ENCODE measurements around the gene RPL15. TPM values are rescaled to one million over a fixed set of nuclear protein-coding genes. Genes with fewer than 3 reads are reported as not detected.

The RPL15 gene
- polyA plus RNA-seq, 2 of the 4 experiments (the other 2 are of a cell fraction) = 2,178 to 2,933 TPM

- ChIA-PET POLR2A (interaction anchor here (0.6 to 2.7 kb wide), 2 partner anchors 24 to 122 kb away, joined by 3 to 17 read pairs; partner anchors contain the start of genes NKIRAS1 and RPL15), CTCF (interaction anchor here (0.8 to 1.3 kb wide), 3 partner anchors 18 to 52 kb away, joined by 3 to 4 read pairs (median 4); no protein-coding TSS in a partner anchor)
- no peak overlapping the region for H3K27ac ChIP-seq
- no peaks in the 10 kb centered on the region for H3K9me3 ChIP-seq
- FAIRE-seq (no peak), DNase-seq (ENCODE audit: low read depth in 1 of 2, low spot score in 1 of 2) (peak in 1 of 2 experiments; percentile 20), ATAC-seq (no peak)
- H3K4me3 ChIP-seq = no peak overlapping the region
- H3K4me2 ChIP-seq = no peak overlapping the region
- H3K4me1 ChIP-seq = peaks cover 5% of the 10 kb centered on the region; the same call in 2 of the 3 replicates
- 69% methylated on average over 5 of the region's 5 CpGs for WGBS (ENCODE audit: missing lambda C conversion rate)
- TF ChIP-seq MAFK (IDR thresholded peaks at IDR 0.05; ENCODE audit: partially characterized antibody) (no peak), NFE2L2 (conservative IDR thresholded peaks at IDR 0.05; ENCODE audit: low read length) (0 out of 2 replicates have a peak, but pooled peaks have one; percentile 7)
These were observed 23.8 kb downstream of the RPL15 start for GRCh38 chr3:23940775-23941174.

GRCh38 chr3:23941440-23941839 is 24.5 kb downstream of the RPL15 start:
- POLR2A ChIA-PET = interaction anchor here (2.7 kb wide), 1 partner anchor 24 kb away, joined by 17 read pairs; the partner anchor contains the start of genes NKIRAS1 and RPL15
- FAIRE-seq (no peak), DNase-seq (ENCODE audit: low read depth in 1 of 2, low spot score in 1 of 2) (no peak), ATAC-seq (no peak)
- no peak overlapping the region for H3K4me2 ChIP-seq
- WGBS (ENCODE audit: missing lambda C conversion rate) = 69% methylated on average over 4 of the region's 4 CpGs
- H3K27ac ChIP-seq = no peak overlapping the region
- H3K9me3 ChIP-seq = no peaks in the 10 kb centered on the region
- TF ChIP-seq RAD21 (conservative IDR thresholded peaks at IDR 0.05 in 1 of 2, IDR thresholded peaks at IDR 0.05 in 1 of 2) = no peak
- TF ChIP-seq BHLHE40 (IDR thresholded peaks at IDR 0.05; ENCODE audit: low read depth, low read length) = no peak
- no peak for TF ChIP-seq EHF (CRISPR knock-in tag; IDR thresholded peaks at IDR 0.05)
- TF ChIP-seq RFX5 (IDR thresholded peaks at IDR 0.05) = no peak
- TF ChIP-seq JUN (IDR thresholded peaks at IDR 0.05) = no peak
- no peak for TF ChIP-seq RARB (CRISPR knock-in tag; IDR thresholded peaks at IDR 0.05)
- TF ChIP-seq POLR2AphosphoS2 (conservative IDR thresholded peaks at IDR 0.05; ENCODE audit: low read length) = no peak
- TF ChIP-seq RCOR1 (IDR thresholded peaks at IDR 0.05; ENCODE audit: low read depth, low read length) = no peak
- TF ChIP-seq USF2 (IDR thresholded peaks at IDR 0.05) = no peak
- no peak for TF ChIP-seq ATOH8 (CRISPR knock-in tag; IDR thresholded peaks at IDR 0.05; ENCODE audit: low read depth)
- TF ChIP-seq CBX8 (IDR thresholded peaks at IDR 0.05) = no peak
- no peak for TF ChIP-seq CBX2 (IDR thresholded peaks at IDR 0.05; ENCODE audit: borderline replicate concordance, low read depth)
- no peak for TF ChIP-seq BCL3 (IDR thresholded peaks at IDR 0.05)
- TF ChIP-seq HOXA7 (CRISPR knock-in tag; IDR thresholded peaks at IDR 0.05) = no peak
- CTCF ChIA-PET = interaction anchor here (0.8 to 1.3 kb wide), 2 partner anchors 19 to 53 kb away, joined by 3 to 4 read pairs; no protein-coding TSS in a partner anchor
- H3K4me1 ChIP-seq = peaks cover 5% of the 10 kb centered on the region; the same call in 2 of the 3 replicates
- H3K4me3 ChIP-seq = no peak overlapping the region

- DNase-seq (ENCODE audit: low read depth in 1 of 2, low spot score in 1 of 2) (no peak), FAIRE-seq (no peak), ATAC-seq (no peak)
- H3K9me3 ChIP-seq = no peaks in the 10 kb centered on the region
- POLR2A ChIA-PET = interaction anchor here (2.7 kb wide), 1 partner anchor 26 kb away, joined by 17 read pairs; the partner anchor contains the start of genes NKIRAS1 and RPL15
- no peak overlapping the region for H3K4me2 ChIP-seq
- TF ChIP-seq HOXA7 (CRISPR knock-in tag; IDR thresholded peaks at IDR 0.05) (no peak), NPAS2 (CRISPR knock-in tag; IDR thresholded peaks at IDR 0.05; ENCODE audit: borderline replicate concordance) (no peak), EP300 (IDR thresholded peaks at IDR 0.05) (no peak), ZSCAN20 (CRISPR knock-in tag; IDR thresholded peaks at IDR 0.05) (no peak), SREBF2 (IDR thresholded peaks at IDR 0.05) (no peak), TP53 (CRISPR knock-in tag; IDR thresholded peaks at IDR 0.05) (no peak), KDM1A (IDR thresholded peaks at IDR 0.05; ENCODE audit: low read depth) (no peak), ELK1 (IDR thresholded peaks at IDR 0.05; ENCODE audit: low read depth, low read length) (no peak), FOSB (CRISPR knock-in tag; IDR thresholded peaks at IDR 0.05) (no peak), ZNF302 (CRISPR knock-in tag; IDR thresholded peaks at IDR 0.05) (no peak), ZFP36 (IDR thresholded peaks at IDR 0.05; ENCODE audit: borderline replicate concordance, partially characterized antibody) (no peak), CBX8 (IDR thresholded peaks at IDR 0.05) (no peak), EHF (CRISPR knock-in tag; IDR thresholded peaks at IDR 0.05) (no peak), RFX5 (IDR thresholded peaks at IDR 0.05) (no peak), MYC (IDR thresholded peaks at IDR 0.05; ENCODE audit: borderline replicate concordance, low read length) (no peak), JUNB (IDR thresholded peaks at IDR 0.05) (no peak), CHD4 (IDR thresholded peaks at IDR 0.05; ENCODE audit: borderline replicate concordance) (no peak), RNF2 (IDR thresholded peaks at IDR 0.05; ENCODE audit: borderline replicate concordance, low read depth) (no peak)
- peaks cover 16% of the 10 kb centered on the region for H3K4me1 ChIP-seq
- 85% methylated on average over 11 of the region's 11 CpGs for WGBS (ENCODE audit: missing lambda C conversion rate)
- H3K27ac ChIP-seq = no peak overlapping the region
- CTCF ChIA-PET = interaction anchor here (1.4 kb wide), 1 partner anchor 19 kb away, joined by 4 read pairs; no protein-coding TSS in a partner anchor
- H3K4me3 ChIP-seq = no peak overlapping the region
These were observed 25.6 kb downstream of the RPL15 start for GRCh38 chr3:23942546-23942945.
